Uterus (tissue), 4 donors: ENCODE measurements around the gene MED12. TPM values are rescaled to one million over a fixed set of nuclear protein-coding genes. Genes with fewer than 3 reads are reported as not detected.
A peak's percentile ranks its signal among the peaks of the same experiment; 100 is the strongest.

Experiments
- DNase-seq, 2 donors: peaks; one replicate each; pipeline ENCODE4 v3.0.0-alpha.2; 2019 to 2020
- H3K27ac ChIP-seq, 2 donors: fragments of 200-600 bp; sonication (generic); 1 replicate in 1 of 2; 2 replicates in 1 of 2; pipeline ENCODE4 v1.5.1; 2016 to 2018
- H3K27me3 ChIP-seq, 2 donors: fragments of 200-600 bp; sonication (generic); one replicate each; pipeline ENCODE4 v1.5.1; 2018 to 2019; ENCODE audit warnings: control low read depth in 1 of 2
- H3K36me3 ChIP-seq, 2 donors: fragments of 200-600 bp; sonication (generic); one replicate each; pipeline ENCODE4 v1.5.1; 2019; ENCODE audit warnings: control low read depth in 1 of 2
- H3K4me1 ChIP-seq, 2 donors: fragments of 200-600 bp; sonication (generic); one replicate each; pipeline ENCODE4 v1.5.1; 2018 to 2019; ENCODE audit warnings: control low read depth in 1 of 2
- H3K4me3 ChIP-seq, 2 donors: fragments of 200-600 bp; sonication (generic); 1 replicate in 1 of 2; 2 replicates in 1 of 2; pipeline ENCODE4 v1.5.1; 2018 to 2019; ENCODE audit warnings: mild to moderate bottlenecking in 1 of 2
- H3K9me3 ChIP-seq, 2 donors: fragments of 200-600 bp; sonication (generic); one replicate each; pipeline ENCODE4 v1.5.1; 2019; ENCODE audit warnings: control low read depth in 1 of 2
- CTCF ChIP-seq, 4 experiments: fragments of 200-600 bp in 2 of 4; fragments of 450-650 bp in 2 of 4; sonication (generic) in 2 of 4; IDR thresholded peaks; one replicate each; pipeline ENCODE4 v1.5.1; 2016 to 2019; ENCODE audit warnings: antibody characterized with exemption in 4 of 4, mild to moderate bottlenecking in 2 of 4, moderate library complexity in 1 of 4
- POLR2A ChIP-seq, 2 donors: fragments of 450-650 bp; IDR thresholded peaks; one replicate each; pipeline ENCODE4 v1.6.1; 2016; ENCODE audit warnings: antibody characterized with exemption in 2 of 2, mild to moderate bottlenecking in 1 of 2, moderate library complexity in 1 of 2
- intact Hi-C: fragments of 100-400 bp; cut with DNase I; formaldehyde crosslinking; loops from one replicate; pipeline ENCODE4 v1.15.1; 2023; ENCODE audit warnings: low total_unique reads
- total RNA-seq, 4 donors: library from RNA; depleted of rRNA in 3 of 4; stranded (reverse); fragments of >200 nt in 3 of 4; gene quantifications; one replicate each; pipeline versions ENCODE4 v1.1.0 to v1.2.4, GENCODE V29; 2014 to 2023
- donor health status: DM: yes; HTN: yes; CAD: no.

The MED12 gene
- total RNA-seq, 4 donors from 2014 or later: 11.2 to 91.5 (median 33.0) TPM

- H3K27me3 ChIP-seq: no peaks in the 10 kb centered on the region
- no peak for TF ChIP-seq CTCF (IDR thresholded peaks at IDR 0.05)
- no peak for TF ChIP-seq POLR2A (IDR thresholded peaks at IDR 0.05)
- H3K4me1 ChIP-seq: no peaks in the 10 kb centered on the region
- no peaks in the 10 kb centered on the region for H3K9me3 ChIP-seq
- no peak for DNase-seq
- H3K4me3 ChIP-seq: no peak overlapping the region
- intact Hi-C loops: no loop called here
- H3K36me3 ChIP-seq: no peaks in the 10 kb centered on the region
- H3K27ac ChIP-seq: no peak overlapping the region
These were observed 35.6 kb upstream of the MED12 start for GRCh38 chrX:71082822-71083221.

- no peaks in the 10 kb centered on the region for H3K4me1 ChIP-seq
- H3K9me3 ChIP-seq: no peaks in the 10 kb centered on the region
- no peaks in the 10 kb centered on the region for H3K27me3 ChIP-seq
- intact Hi-C loops: no loop called here
- no peak overlapping the region for H3K27ac ChIP-seq
- TF ChIP-seq CTCF (IDR thresholded peaks at IDR 0.05) (no peak), POLR2A (IDR thresholded peaks at IDR 0.05) (no peak)
- no peak for DNase-seq
- no peaks in the 10 kb centered on the region for H3K36me3 ChIP-seq
- no peak overlapping the region for H3K4me3 ChIP-seq
These were observed 32.5 kb upstream of the MED12 start for GRCh38 chrX:71085900-71086299.

- H3K4me3 ChIP-seq: no peak overlapping the region
- no peaks in the 10 kb centered on the region for H3K36me3 ChIP-seq
- no peaks in the 10 kb centered on the region for H3K27me3 ChIP-seq
- TF ChIP-seq POLR2A (IDR thresholded peaks at IDR 0.05) (no peak), CTCF (IDR thresholded peaks at IDR 0.05) (no peak)
- intact Hi-C loops: no loop called here
- H3K27ac ChIP-seq: no peak overlapping the region
- no peaks in the 10 kb centered on the region for H3K4me1 ChIP-seq
- H3K9me3 ChIP-seq: no peaks in the 10 kb centered on the region
- no peak for DNase-seq
These were observed 27.1 kb upstream of the MED12 start for GRCh38 chrX:71091263-71091662.

- Histone ChIP-seq H3K36me3 (no peaks in the 10 kb centered on the region), H3K4me3 (peak overlapping the region; percentile 57 to 63), H3K27me3 (no peaks in the 10 kb centered on the region), H3K9me3 (no peaks in the 10 kb centered on the region), H3K4me1 (no peaks in the 10 kb centered on the region), H3K27ac (no peak overlapping the region)
- no peak for TF ChIP-seq POLR2A (IDR thresholded peaks at IDR 0.05)
- no peak for TF ChIP-seq CTCF (IDR thresholded peaks at IDR 0.05)
- intact Hi-C loops: no loop called here
- no peak for DNase-seq
These were observed 23.4 kb upstream of the MED12 start for GRCh38 chrX:71095033-71095432.

- TF ChIP-seq CTCF (IDR thresholded peaks at IDR 0.05) (no peak), POLR2A (IDR thresholded peaks at IDR 0.05) (peak; percentile 9 to 32)
- intact Hi-C loops: no loop called here
- Histone ChIP-seq H3K36me3 (no peaks in the 10 kb centered on the region), H3K4me1 (no peaks in the 10 kb centered on the region), H3K27me3 (no peaks in the 10 kb centered on the region), H3K4me3 (peak within 1 kb of the TSS; percentile 57 to 63), H3K27ac (peak within 1 kb of the TSS; percentile 84 to 89), H3K9me3 (no peaks in the 10 kb centered on the region)
- DNase-seq: peak; percentile 89 to 94
These were observed 22.8 kb upstream of the MED12 start, which contains the start of gene FOXO4 for GRCh38 chrX:71095555-71095980. Gene FOXO4, plus strand, starts transcription at chrX:71095851. Its CDS starts 678 bp downstream, at chrX:71096529.
